GM12873 (cell line): Measurements from ENCODE around the gene MSH2.

Experiments
- TF ChIP-seq, protein P1 (sequence below): IDR thresholded peaks from 2 replicates; pipeline ENCODE4 v1.5.1; 2012; ENCODE audit warnings: low read depth, mild to moderate bottlenecking, moderate library complexity, low read length, control low read depth; ENCODE audit not compliant: insufficient read depth; ENCODE audit errors: missing control alignments

Gene MSH2

DNA sequence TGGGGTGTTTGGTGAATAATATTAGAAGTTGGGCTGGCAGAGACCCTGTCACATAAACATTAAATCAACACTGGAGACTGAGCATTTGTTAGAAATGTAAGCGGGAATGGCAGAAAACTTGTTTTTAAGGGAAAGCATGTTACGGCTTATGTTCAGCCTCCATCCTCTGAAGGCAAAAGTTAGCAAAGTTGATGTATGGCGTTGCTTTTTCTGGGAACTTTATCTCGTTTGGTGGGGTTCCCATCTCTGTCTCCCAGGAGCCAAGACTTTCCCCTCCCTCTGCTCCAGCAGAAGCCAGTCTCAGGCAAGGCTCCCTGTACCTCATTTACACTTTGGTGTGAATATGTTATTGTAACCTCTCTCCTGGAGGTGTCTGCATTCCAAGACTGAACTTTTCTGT is 105.1 kb downstream of the MSH2 start:
- TF ChIP-seq, protein P1, sequence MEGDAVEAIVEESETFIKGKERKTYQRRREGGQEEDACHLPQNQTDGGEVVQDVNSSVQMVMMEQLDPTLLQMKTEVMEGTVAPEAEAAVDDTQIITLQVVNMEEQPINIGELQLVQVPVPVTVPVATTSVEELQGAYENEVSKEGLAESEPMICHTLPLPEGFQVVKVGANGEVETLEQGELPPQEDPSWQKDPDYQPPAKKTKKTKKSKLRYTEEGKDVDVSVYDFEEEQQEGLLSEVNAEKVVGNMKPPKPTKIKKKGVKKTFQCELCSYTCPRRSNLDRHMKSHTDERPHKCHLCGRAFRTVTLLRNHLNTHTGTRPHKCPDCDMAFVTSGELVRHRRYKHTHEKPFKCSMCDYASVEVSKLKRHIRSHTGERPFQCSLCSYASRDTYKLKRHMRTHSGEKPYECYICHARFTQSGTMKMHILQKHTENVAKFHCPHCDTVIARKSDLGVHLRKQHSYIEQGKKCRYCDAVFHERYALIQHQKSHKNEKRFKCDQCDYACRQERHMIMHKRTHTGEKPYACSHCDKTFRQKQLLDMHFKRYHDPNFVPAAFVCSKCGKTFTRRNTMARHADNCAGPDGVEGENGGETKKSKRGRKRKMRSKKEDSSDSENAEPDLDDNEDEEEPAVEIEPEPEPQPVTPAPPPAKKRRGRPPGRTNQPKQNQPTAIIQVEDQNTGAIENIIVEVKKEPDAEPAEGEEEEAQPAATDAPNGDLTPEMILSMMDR = no peak

DNA sequence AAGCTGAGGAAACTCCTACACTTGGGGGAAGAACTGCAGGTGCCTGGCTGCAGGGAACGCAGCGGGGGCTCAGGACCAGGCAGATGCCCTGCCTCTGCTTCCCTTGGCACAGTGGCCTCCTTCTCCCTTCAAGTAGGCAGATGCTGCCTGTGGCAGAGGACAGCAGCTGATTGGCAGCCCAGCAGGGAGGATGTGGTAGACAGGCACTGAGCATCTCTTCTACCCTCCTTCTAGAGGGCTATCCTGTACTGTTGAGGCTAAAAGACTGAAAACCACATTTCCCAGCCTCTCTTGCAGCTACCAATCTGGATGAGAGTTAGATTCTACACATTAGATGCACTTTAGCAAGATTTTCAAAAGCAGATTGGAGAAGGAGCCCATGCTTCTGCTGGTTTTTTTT is 105.7 kb downstream of the MSH2 start:
- TF ChIP-seq, protein P1 = no peak

DNA sequence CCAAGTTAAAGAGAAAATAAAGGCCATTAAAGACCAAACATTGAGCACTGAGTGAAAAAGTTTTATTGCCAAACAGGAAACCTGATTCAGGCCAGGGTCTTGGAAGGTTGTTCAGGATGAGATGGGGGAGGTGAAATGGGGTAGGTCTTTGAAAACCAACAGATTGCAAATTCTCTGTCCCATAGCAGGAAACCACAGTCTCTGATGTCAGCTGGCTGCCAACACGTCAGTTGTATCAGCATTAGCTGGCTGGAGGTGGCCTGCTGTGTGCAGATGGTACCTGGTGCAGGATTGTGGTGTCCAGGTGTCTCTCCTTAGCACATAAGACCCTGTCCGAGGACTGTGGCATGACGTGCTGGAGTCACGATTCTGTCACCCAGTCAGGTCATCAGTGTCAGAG is 106.3 kb downstream of the MSH2 start:
- TF ChIP-seq, protein P1 = no peak

DNA sequence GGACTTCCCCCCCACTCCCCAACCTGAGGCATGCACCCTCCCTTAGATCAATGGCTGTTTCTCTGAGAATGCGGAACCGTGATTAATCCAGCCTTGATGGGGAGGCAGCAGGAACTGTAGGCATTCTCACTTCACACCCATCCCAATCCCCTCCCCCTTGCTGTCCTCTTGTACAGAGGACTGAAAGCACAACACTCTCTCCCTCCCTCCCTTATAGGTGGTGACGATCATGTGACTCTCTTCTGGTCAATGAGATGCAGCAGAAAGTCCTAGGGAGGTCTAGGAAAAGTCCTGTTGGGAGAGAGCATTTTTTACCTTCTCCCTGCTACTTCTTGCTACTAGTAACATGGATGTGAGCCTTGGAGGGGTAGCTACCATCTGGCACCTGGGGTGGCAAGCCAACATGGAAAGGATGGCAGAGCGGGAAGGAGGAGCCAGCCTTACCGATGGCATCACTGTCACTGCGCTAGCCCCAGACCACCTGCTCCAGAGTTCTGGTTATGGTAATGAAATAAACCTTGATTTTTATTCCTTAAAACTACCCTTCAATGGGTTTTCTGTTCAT is 106.9 kb downstream of the MSH2 start:
- TF ChIP-seq, protein P1 = no peak

DNA sequence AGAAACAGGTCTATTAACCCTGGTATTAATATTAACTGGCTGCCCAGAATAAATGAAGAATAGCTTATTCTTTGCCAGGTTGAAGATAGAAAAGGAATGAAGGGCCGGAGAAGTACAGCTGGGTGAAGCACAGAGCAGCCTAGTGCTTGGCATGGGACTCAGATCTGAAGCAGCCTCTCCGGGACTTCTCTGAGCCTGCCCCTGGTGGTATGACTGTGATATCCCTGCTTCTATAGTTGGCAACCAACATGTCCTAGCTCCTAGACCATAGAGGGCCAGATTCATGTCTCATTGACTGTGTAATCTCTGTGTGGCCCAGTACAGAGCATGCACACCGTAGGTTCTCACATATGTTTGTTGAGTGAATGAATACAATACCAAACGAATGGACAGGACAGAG is 107.8 kb downstream of the MSH2 start:
- TF ChIP-seq, protein P1 = peak; percentile 23

DNA sequence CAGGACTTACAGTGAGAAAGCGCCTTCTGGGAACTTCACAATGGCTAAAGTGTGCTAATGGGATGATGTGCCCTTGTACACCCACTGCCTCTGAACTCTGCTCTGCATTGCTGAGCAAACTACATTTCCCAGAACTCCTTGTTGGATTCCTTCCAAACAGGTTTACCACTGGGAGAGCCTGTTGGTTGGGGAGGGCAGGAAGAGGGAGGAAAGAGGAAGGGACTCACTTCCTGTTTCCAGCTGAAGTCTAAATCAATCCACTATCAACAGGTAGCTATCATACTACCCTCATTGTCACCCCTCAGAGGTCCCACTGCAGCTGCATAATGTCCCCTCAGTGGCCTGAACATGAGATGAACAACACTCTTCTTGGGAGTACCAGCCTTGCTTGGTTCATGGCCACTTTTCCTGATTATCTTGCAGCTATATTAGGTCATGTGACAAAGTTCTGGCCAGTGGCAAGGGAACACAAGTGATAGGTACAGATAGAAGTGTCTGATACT is 109.7 kb downstream of the MSH2 start:
- TF ChIP-seq, protein P1 = no peak

DNA sequence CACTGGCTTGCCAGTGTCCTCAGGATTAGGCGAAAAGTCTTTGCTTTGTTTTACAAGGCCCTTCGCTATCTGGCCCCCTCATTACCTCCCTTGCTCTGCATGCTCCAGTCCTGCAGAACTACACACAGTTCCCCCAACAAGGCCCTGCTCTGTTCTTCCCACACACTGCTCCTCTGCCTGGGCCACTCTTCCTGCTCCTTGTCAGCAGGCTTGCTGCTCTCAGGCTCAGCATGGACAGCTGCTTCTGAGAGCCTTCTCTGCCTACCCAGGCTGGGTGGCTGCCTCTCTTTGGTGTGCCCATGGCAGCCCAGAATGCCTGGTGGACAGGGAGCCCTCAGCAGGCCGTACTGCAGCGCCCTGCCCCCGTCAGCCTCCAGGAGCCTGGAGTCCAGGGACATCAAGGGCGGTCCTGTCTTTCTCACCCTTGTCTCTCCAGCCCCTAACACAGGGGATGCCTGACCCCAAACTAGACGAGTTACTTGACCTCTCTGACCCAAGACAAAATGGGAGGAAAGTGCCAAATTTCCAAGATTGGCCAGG is 111.1 kb downstream of the MSH2 start:
- TF ChIP-seq, protein P1 = no peak
